NOMO-1 treated with dmso at 0.1 percent for 144 hours (cell line): Measurements from ENCODE around the gene CRTAC1.

Source experiments
- DNase-seq: peaks from one replicate; lab custom pipeline; 2025; ENCODE audit not compliant: unreplicated experiment; lab: John Stamatoyannopoulos, UW

CRTAC1 gene

GRCh38 chr10:97903128-97904017, 127.0 kb downstream of the CRTAC1 start:
- no peak for DNase-seq

- no peak for DNase-seq
Observed at GRCh38 chr10:97901381-97901780, 129.0 kb downstream of the CRTAC1 start.

GRCh38 chr10:97898429-97898828, 132.0 kb downstream of the CRTAC1 start:
- DNase-seq = no peak

GRCh38 chr10:97896756-97897358, 133.6 kb downstream of the CRTAC1 start:
- no peak for DNase-seq

GRCh38 chr10:97895915-97896314, 134.5 kb downstream of the CRTAC1 start:
- DNase-seq = no peak

GRCh38 chr10:97895084-97895483, 135.3 kb downstream of the CRTAC1 start:
- no peak for DNase-seq

- no peak for DNase-seq
Observed at GRCh38 chr10:97894092-97894491, 136.3 kb downstream of the CRTAC1 start.

- DNase-seq = no peak
Observed at GRCh38 chr10:97892939-97893338, 137.5 kb downstream of the CRTAC1 start.

GRCh38 chr10:97892506-97892905, 137.9 kb downstream of the CRTAC1 start:
- no peak for DNase-seq

- DNase-seq = no peak
Observed at GRCh38 chr10:97891497-97892167, 138.8 kb downstream of the CRTAC1 start.

GRCh38 chr10:97889461-97890265, 140.8 kb downstream of the CRTAC1 start:
- no peak for DNase-seq

GRCh38 chr10:97888641-97889262, 141.7 kb downstream of the CRTAC1 start:
- DNase-seq = peak; percentile 15

- no peak for DNase-seq
Observed at GRCh38 chr10:97888134-97888533, 142.3 kb downstream of the CRTAC1 start.

GRCh38 chr10:97887399-97887798, 143.0 kb downstream of the CRTAC1 start:
- DNase-seq = no peak

GRCh38 chr10:97886286-97886685, 144.1 kb downstream of the CRTAC1 start:
- DNase-seq = no peak

- no peak for DNase-seq
Observed at GRCh38 chr10:97883092-97883485, 147.3 kb downstream of the CRTAC1 start.

GRCh38 chr10:97882142-97883091, 148.0 kb downstream of the CRTAC1 start:
- no peak for DNase-seq

GRCh38 chr10:97880109-97880508, 150.3 kb downstream of the CRTAC1 start:
- DNase-seq = no peak

- DNase-seq = no peak
Observed at GRCh38 chr10:97879241-97879640, 151.2 kb downstream of the CRTAC1 start.

- DNase-seq = no peak
Observed at GRCh38 chr10:97876402-97876801, 154.0 kb downstream of the CRTAC1 start.
